GM12878 (cell line): ENCODE measurements around the gene PCSK1. TPM values are rescaled to one million over a fixed set of nuclear protein-coding genes. Genes with fewer than 3 reads are reported as not detected.

Source experiments
- ATAC-seq: fragments of 200-7000 bp; cut with Tn5 transposase; 3 replicates; pipeline ENCODE4 v1.9.1; 2020; ENCODE audit warnings: mild to moderate bottlenecking, moderate library complexity
- BruUV-seq: library from RNA; stranded (reverse); fragments of 400-500 nt; replicated peaks from 2 replicates; lab custom pipeline; 2021; lab: Mats Ljungman, UMichigan
- CTCF ChIA-PET: fragments of 300-600 bp; sonication (Branson Sonifier 250); formaldehyde crosslinking; extraction: SDS; loops from one replicate; lab custom pipeline; 2021; ENCODE audit warnings: inconsistent platforms; lab: Yijun Ruan, JAX
- POLR2A ChIA-PET: fragments of 350-600 bp; formaldehyde crosslinking; extraction: SDS; loops from one replicate; lab custom pipeline; 2021; ENCODE audit warnings: inconsistent platforms; lab: Charles Lee
- RAD21 ChIA-PET: fragments of 300-600 bp; sonication (Branson Sonifier 250); formaldehyde crosslinking; loops from one replicate; lab custom pipeline; 2023; ENCODE audit warnings: antibody characterized with exemption; ENCODE audit not compliant: unreplicated experiment; lab: Charles Lee
- SMC1A ChIA-PET: fragments of 300-600 bp; sonication (Branson Sonifier 250); formaldehyde crosslinking; loops from one replicate; lab custom pipeline; 2023; ENCODE audit not compliant: unreplicated experiment, uncharacterized antibody; lab: Charles Lee
- DNase-seq: peaks from one replicate; pipeline ENCODE4 v3.0.0-alpha.2; 2011; ENCODE audit warnings: low read depth, low spot score
- FAIRE-seq: peaks from 3 replicates; lab custom pipeline; 2011; peaks lifted over from hg19 to GRCh38; lab: Jason Lieb, UNC
- H2AFZ ChIP-seq: 2 replicates; pipeline ENCODE4 v1.6.0; 2011; ENCODE audit warnings: low read depth, low read length, control low read depth; ENCODE audit not compliant: control insufficient read depth
- H3K27ac ChIP-seq: 2 replicates; pipeline ENCODE4 v1.5.1; 2011; ENCODE audit warnings: control low read depth; ENCODE audit not compliant: control insufficient read depth, insufficient read depth
- H3K27me3 ChIP-seq, 2 experiments: replicated peaks in 1 of 2; 2 replicates each; pipeline versions ENCODE4 v1.6.0 to v1.6.1; 2011; ENCODE audit warnings: low read length in 1 of 2; ENCODE audit not compliant: control insufficient read depth in 2 of 2, insufficient read depth in 2 of 2
- H3K36me3 ChIP-seq, 2 experiments: 2 replicates each; pipeline ENCODE4 v1.5.1; 2011; ENCODE audit warnings: low read length in 1 of 2; ENCODE audit not compliant: control insufficient read depth in 2 of 2, insufficient read depth in 2 of 2
- H3K4me1 ChIP-seq: 2 replicates; pipeline ENCODE4 v1.6.1; 2011; ENCODE audit warnings: mild to moderate bottlenecking, low read length, moderate library complexity, mixed read lengths; ENCODE audit not compliant: control insufficient read depth, insufficient read depth
- H3K4me2 ChIP-seq: 2 replicates; pipeline ENCODE4 v1.6.0; 2011; ENCODE audit warnings: control low read depth; ENCODE audit not compliant: control insufficient read depth, insufficient read depth
- H3K4me3 ChIP-seq: fragments of 200-600 bp; sonication (generic); 2 replicates; pipeline ENCODE4 v1.5.1; 2016
- H3K79me2 ChIP-seq: 2 replicates; pipeline ENCODE4 v1.6.0; 2011; ENCODE audit warnings: low read length; ENCODE audit not compliant: control insufficient read depth, insufficient read depth
- H3K9ac ChIP-seq: 2 replicates; pipeline ENCODE4 v1.8.0; 2011; ENCODE audit warnings: low read length, control low read depth, mixed read lengths; ENCODE audit not compliant: control insufficient read depth, insufficient read depth
- H3K9me3 ChIP-seq: replicated peaks from 3 replicates; pipeline ENCODE4 v1.5.1; 2011; ENCODE audit warnings: mild to moderate bottlenecking, low read length; ENCODE audit not compliant: control insufficient read depth, insufficient read depth
- H4K20me1 ChIP-seq: 2 replicates; pipeline ENCODE4 v1.6.0; 2011; ENCODE audit not compliant: control insufficient read depth, insufficient read depth
- CBFB ChIP-seq: IDR thresholded peaks from 2 replicates; pipeline ENCODE4 v1.6.1; 2016; ENCODE audit warnings: antibody characterized with exemption, low read depth
- WRNIP1 ChIP-seq: IDR thresholded peaks from 2 replicates; pipeline ENCODE4 v1.6.1; 2011; ENCODE audit warnings: low read depth, low read length, improper control_type of control experiment, borderline replicate concordance
- YY1 ChIP-seq: IDR thresholded peaks from 2 replicates; pipeline ENCODE4 v1.6.1; 2011; ENCODE audit warnings: low read depth, mild to moderate bottlenecking, low read length
- WGBS: methylation state at CpG from one replicate; pipeline ENCODE4 v1.1.6; 2016; ENCODE audit warnings: low lambda C conversion rate; ENCODE audit not compliant: insufficient replicate concordance, insufficient coverage; ENCODE audit errors: missing lambda C conversion rate; 5-methylcytosine and 5-hydroxymethylcytosine counted together
- in situ Hi-C: fragments of 300-500 bp; cut with MboI; formaldehyde crosslinking; loops from 9 replicates; pipeline ENCODE4 v1.14.3; 2018; ENCODE audit warnings: mixed read lengths
- intact Hi-C: fragments of 100-400 bp; cut with micrococcal nuclease; formaldehyde crosslinking; loops from one replicate; pipeline ENCODE4 v1.14.2; 2022; ENCODE audit not compliant: unreplicated experiment
- polyA plus RNA-seq, 11 experiments: library from polyadenylated mRNA; depleted of rRNA in 4 of 11; unstranded in 6 of 11; stranded (reverse) in 5 of 11; fragments of >200 nt; fragmentation: Nextera tagmentation in 4 of 11; fragmentation: Illumina TruSeq in 1 of 11; extraction: Ambion mirVana in 4 of 11; extraction: Trizol in 1 of 11; gene quantifications; 1 replicate in 1 of 11; 2 replicates in 10 of 11; pipeline versions ENCODE4 v1.2.1 to v1.2.3, GENCODE V29; 2011 to 2016; ENCODE audit warnings: inconsistent platforms in 2 of 11, missing spikeins in 2 of 11, low read depth in 1 of 11
- total RNA-seq, 4 experiments: library from RNA; depleted of rRNA in 3 of 4; stranded (reverse); fragments of >200 nt in 3 of 4; fragmentation: Illumina TruSeq in 1 of 4; extraction: Trizol in 1 of 4; gene quantifications; 2 replicates each; pipeline versions ENCODE4 v1.2.1 to v1.2.3, GENCODE V29; 2013 to 2021
- TF ChIP-seq, protein P1 (sequence below): IDR thresholded peaks from 2 replicates; pipeline ENCODE4 v1.6.1; 2012; ENCODE audit warnings: mild to moderate bottlenecking, low read depth, low read length

Gene PCSK1
- total and polyA plus RNA-seq, 10 of the 15 experiments (the other 5 are each of a cell fraction or from before 2014, with no cell fraction given), result 0.03 to 0.24 (median 0.07) TPM; not detected in 4

DNA sequence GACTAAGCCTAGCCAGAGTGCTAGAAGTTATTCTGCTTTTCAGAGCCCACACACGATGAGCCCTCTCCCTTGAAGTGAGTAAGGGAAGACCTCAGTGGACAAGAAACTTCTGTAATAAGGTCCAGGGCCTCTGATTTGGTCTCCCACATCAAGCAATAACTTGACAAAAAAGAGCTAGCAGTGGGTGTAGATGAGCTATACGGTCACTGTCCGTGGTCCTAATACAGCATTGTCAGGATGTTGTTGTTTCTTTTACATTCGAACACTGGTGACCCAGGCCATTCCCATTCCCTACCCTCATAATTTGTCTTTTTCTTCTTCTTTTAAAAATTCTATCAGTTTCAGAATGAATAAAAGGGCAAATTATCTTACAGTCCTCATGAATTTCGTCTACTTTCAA is 5.2 kb downstream of the PCSK1 start:
- Histone ChIP-seq H2AFZ (no peak overlapping the region), H3K4me2 (no peak overlapping the region), H3K27me3 (peaks cover 0 to 5% of the 10 kb centered on the region in 2 experiments; a peak in 1 of 4 replicates)

More for the DNA sequence above, 5.2 kb downstream of the PCSK1 start:
- H4K20me1 ChIP-seq, result no peaks in the 10 kb centered on the region
- no peak overlapping the region for H3K4me3 ChIP-seq
- WGBS, result 60% methylated on average over 5 of the region's 5 CpGs
- no peak overlapping the region for H3K9ac ChIP-seq
- H3K4me1 ChIP-seq, result peaks cover 5% of the 10 kb centered on the region; the same call in 1 of the 2 replicates
- H3K79me2 ChIP-seq, result no peaks in the 10 kb centered on the region
- ChIA-PET POLR2A (no interaction called here), SMC1A (interaction anchor here (1.0 kb wide), 1 partner anchor 26 kb away, joined by 3 read pairs; no protein-coding TSS in a partner anchor), RAD21 (interaction anchor here (1.9 kb wide), 1 partner anchor 12 kb away, joined by 5 read pairs; no protein-coding TSS in a partner anchor), CTCF (no interaction called here)
- BruUV-seq, result no TSS peak
- intact Hi-C loops, result no loop called here
- DNase-seq (no peak), ATAC-seq (no peak), FAIRE-seq (no peak)
- TF ChIP-seq YY1 (no peak), WRNIP1 (no peak), CBFB (no peak)
- TF ChIP-seq, protein P1, sequence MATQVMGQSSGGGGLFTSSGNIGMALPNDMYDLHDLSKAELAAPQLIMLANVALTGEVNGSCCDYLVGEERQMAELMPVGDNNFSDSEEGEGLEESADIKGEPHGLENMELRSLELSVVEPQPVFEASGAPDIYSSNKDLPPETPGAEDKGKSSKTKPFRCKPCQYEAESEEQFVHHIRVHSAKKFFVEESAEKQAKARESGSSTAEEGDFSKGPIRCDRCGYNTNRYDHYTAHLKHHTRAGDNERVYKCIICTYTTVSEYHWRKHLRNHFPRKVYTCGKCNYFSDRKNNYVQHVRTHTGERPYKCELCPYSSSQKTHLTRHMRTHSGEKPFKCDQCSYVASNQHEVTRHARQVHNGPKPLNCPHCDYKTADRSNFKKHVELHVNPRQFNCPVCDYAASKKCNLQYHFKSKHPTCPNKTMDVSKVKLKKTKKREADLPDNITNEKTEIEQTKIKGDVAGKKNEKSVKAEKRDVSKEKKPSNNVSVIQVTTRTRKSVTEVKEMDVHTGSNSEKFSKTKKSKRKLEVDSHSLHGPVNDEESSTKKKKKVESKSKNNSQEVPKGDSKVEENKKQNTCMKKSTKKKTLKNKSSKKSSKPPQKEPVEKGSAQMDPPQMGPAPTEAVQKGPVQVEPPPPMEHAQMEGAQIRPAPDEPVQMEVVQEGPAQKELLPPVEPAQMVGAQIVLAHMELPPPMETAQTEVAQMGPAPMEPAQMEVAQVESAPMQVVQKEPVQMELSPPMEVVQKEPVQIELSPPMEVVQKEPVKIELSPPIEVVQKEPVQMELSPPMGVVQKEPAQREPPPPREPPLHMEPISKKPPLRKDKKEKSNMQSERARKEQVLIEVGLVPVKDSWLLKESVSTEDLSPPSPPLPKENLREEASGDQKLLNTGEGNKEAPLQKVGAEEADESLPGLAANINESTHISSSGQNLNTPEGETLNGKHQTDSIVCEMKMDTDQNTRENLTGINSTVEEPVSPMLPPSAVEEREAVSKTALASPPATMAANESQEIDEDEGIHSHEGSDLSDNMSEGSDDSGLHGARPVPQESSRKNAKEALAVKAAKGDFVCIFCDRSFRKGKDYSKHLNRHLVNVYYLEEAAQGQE, result peak; percentile 85
- no peak overlapping the region for H3K27ac ChIP-seq
- in situ Hi-C loops, result no loop called here
- H3K9me3 ChIP-seq, result no peaks in the 10 kb centered on the region; the same call in 2 of the 3 replicates
- no peaks in the 10 kb centered on the region for H3K36me3 ChIP-seq
